Calu3 (cell line): ENCODE results near the gene MPPED2. TPM values are rescaled to one million over a fixed set of nuclear protein-coding genes. Genes with fewer than 3 reads are reported as not detected.

Source experiments
- BruUV-seq: library from RNA; stranded (reverse); fragments of 400-500 nt; replicated peaks from 2 replicates; lab custom pipeline; 2021; lab: Mats Ljungman, UMichigan
- CTCF ChIA-PET: fragments of 300-600 bp; sonication (Branson Sonifier 250); formaldehyde crosslinking; loops from one replicate; lab custom pipeline; 2022; ENCODE audit warnings: antibody characterized with exemption; lab: Charles Lee
- DNase-seq: peaks from one replicate; pipeline ENCODE4 v3.0.0; 2022
- H3K27ac Mint-ChIP-seq: one replicate; pipeline ENCODE4 v1.8.0; 2022; ENCODE audit warnings: mixed read lengths; ENCODE audit not compliant: unreplicated experiment
- H3K27me3 Mint-ChIP-seq: one replicate; pipeline ENCODE4 v1.8.0; 2022; ENCODE audit warnings: mixed read lengths; ENCODE audit not compliant: unreplicated experiment
- H3K36me3 Mint-ChIP-seq: one replicate; pipeline ENCODE4 v1.8.0; 2022; ENCODE audit warnings: mild to moderate bottlenecking, moderate library complexity, mixed read lengths; ENCODE audit not compliant: insufficient read depth, unreplicated experiment
- H3K4me1 Mint-ChIP-seq: one replicate; pipeline ENCODE4 v1.8.0; 2022; ENCODE audit warnings: mild to moderate bottlenecking, low read depth, mixed read lengths; ENCODE audit not compliant: unreplicated experiment
- H3K4me3 Mint-ChIP-seq: one replicate; pipeline ENCODE4 v1.8.0; 2022; ENCODE audit warnings: mild to moderate bottlenecking, low read depth, moderate library complexity, mixed read lengths; ENCODE audit not compliant: unreplicated experiment
- H3K9me3 Mint-ChIP-seq: one replicate; pipeline ENCODE4 v1.8.0; 2022; ENCODE audit warnings: low read depth, mixed read lengths; ENCODE audit not compliant: unreplicated experiment
- intact Hi-C: fragments of 100-400 bp; cut with micrococcal nuclease; formaldehyde crosslinking; loops from one replicate; pipeline ENCODE4 v1.10.0; 2022; ENCODE audit not compliant: unreplicated experiment
- total RNA-seq: library from RNA; stranded (reverse); gene quantifications from 2 replicates; pipeline ENCODE4 v1.2.3, GENCODE V29; 2022
- TF ChIP-seq, protein P1 (sequence below): fragments of 200-600 bp; IDR thresholded peaks from one replicate; pipeline ENCODE4 v1.8.0; 2022; ENCODE audit warnings: antibody characterized with exemption; ENCODE audit not compliant: unreplicated experiment

Gene MPPED2
- total RNA-seq, 1 experiment from 2014 or later, result not detected

DNA sequence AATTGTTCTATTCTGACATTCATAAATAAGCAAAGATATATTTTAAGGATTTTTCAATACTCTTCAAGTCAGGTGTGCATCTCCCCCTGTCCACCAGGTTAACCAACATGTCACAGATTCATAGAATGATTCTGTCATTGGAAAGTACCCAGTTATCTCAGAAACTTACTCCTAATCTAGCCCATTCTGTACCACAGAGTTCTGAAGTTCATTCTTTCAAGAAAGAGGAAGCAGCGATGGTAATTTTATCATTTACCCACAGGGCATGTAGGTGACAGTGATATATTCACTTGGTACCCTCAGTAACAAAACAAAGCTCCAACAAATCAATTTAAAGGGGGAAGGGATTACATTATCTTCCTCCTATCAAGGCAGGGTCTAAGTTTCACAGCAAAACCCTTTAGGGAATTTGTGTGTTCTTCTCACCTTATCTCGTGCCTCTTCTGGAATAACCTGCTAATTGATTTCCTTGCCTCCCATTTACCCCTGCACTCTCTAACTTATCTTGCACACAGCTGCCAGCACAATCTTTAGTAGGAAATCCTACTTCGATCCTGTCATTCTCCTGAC lies 19.0 kb upstream of the MPPED2 start:
- no peaks in the 10 kb centered on the region for H3K27me3 Mint-ChIP-seq
- no TSS peak for BruUV-seq
- no peaks in the 10 kb centered on the region for H3K4me1 Mint-ChIP-seq
- no peak overlapping the region for H3K4me3 Mint-ChIP-seq
- TF ChIP-seq, protein P1, sequence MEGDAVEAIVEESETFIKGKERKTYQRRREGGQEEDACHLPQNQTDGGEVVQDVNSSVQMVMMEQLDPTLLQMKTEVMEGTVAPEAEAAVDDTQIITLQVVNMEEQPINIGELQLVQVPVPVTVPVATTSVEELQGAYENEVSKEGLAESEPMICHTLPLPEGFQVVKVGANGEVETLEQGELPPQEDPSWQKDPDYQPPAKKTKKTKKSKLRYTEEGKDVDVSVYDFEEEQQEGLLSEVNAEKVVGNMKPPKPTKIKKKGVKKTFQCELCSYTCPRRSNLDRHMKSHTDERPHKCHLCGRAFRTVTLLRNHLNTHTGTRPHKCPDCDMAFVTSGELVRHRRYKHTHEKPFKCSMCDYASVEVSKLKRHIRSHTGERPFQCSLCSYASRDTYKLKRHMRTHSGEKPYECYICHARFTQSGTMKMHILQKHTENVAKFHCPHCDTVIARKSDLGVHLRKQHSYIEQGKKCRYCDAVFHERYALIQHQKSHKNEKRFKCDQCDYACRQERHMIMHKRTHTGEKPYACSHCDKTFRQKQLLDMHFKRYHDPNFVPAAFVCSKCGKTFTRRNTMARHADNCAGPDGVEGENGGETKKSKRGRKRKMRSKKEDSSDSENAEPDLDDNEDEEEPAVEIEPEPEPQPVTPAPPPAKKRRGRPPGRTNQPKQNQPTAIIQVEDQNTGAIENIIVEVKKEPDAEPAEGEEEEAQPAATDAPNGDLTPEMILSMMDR, result no peak
- intact Hi-C loops, result no loop called here
- CTCF ChIA-PET, result no interaction called here
- DNase-seq, result no peak
- H3K36me3 Mint-ChIP-seq, result no peaks in the 10 kb centered on the region
- peaks cover 3% of the 10 kb centered on the region for H3K9me3 Mint-ChIP-seq
- no peak overlapping the region for H3K27ac Mint-ChIP-seq

DNA sequence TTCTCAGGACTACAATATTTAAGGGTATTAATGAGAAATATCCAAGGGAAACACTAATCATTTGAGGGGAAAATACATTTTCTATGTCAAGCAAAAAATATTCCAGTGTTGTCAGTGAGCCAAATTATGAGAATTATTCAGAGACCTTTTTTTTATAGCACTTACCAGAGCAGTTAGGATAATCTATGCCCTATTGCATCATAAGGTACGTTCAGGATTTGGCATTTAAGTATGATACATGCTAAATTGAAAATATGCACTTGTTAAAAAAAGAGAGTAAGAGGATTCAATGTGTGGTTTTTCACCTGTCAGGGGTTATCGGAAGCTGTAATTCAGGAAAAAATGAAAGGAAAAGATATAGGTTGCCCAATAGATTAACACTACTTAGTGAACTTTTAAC lies 17.2 kb upstream of the MPPED2 start:
- no peaks in the 10 kb centered on the region for H3K4me1 Mint-ChIP-seq
- BruUV-seq, result no TSS peak
- DNase-seq, result no peak
- H3K27me3 Mint-ChIP-seq, result no peaks in the 10 kb centered on the region
- no peaks in the 10 kb centered on the region for H3K36me3 Mint-ChIP-seq
- H3K27ac Mint-ChIP-seq, result no peak overlapping the region
- CTCF ChIA-PET, result no interaction called here
- TF ChIP-seq, protein P1, result no peak
- H3K4me3 Mint-ChIP-seq, result no peak overlapping the region
- peaks cover 3% of the 10 kb centered on the region for H3K9me3 Mint-ChIP-seq
- intact Hi-C loops, result no loop called here

DNA sequence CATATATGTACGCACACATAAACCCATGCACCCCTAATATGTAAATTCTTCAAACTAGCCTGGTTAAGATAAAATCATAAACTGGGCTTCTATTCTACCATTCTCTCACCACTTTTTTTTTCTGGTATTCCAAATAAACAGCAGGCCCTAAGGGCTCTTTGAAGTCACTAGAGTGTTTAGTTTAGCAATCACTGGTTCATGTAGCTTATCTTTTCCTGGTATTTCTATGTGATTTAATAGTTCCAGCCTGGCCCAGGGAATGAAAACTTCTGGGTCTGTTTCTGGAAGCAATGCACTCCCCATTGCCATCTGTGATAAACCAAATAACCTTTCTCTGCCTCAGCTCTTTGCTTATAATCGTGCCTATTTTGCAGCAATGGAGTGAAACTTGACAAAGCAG lies 10.7 kb upstream of the MPPED2 start:
- CTCF ChIA-PET, result no interaction called here
- no TSS peak for BruUV-seq

DNA sequence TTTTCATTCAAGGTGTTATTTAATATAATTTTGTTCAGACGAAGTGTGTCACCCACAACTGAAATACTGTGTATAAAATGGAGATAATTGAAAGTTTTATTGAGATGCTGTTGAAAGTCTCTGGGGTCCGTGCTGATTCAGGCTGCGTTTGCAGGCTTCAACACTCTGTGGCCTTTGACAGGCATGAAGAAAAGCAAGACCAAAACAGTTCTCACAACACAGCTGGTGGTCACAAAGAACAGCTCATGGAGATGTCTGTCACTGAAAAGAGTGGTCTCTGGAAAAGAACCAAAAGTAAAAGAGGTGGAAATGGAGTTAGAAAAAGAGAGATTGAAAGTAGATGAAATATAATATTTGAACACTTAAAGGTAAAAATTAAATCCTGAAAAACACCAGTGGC lies 9.8 kb upstream of the MPPED2 start:
- Mint-ChIP-seq H3K27ac (no peak overlapping the region), H3K36me3 (no peaks in the 10 kb centered on the region), H3K9me3 (no peaks in the 10 kb centered on the region), H3K27me3 (peaks cover 13% of the 10 kb centered on the region), H3K4me3 (no peak overlapping the region), H3K4me1 (no peaks in the 10 kb centered on the region)
- intact Hi-C loops, result no loop called here
- DNase-seq, result no peak
- CTCF ChIA-PET, result no interaction called here
- no TSS peak for BruUV-seq
- TF ChIP-seq, protein P1, result no peak

More for the DNA sequence above, 10.7 kb upstream of the MPPED2 start:
- Mint-ChIP-seq H3K4me3 (no peak overlapping the region), H3K27me3 (peaks cover 4% of the 10 kb centered on the region), H3K4me1 (no peaks in the 10 kb centered on the region), H3K36me3 (no peaks in the 10 kb centered on the region), H3K27ac (no peak overlapping the region), H3K9me3 (no peaks in the 10 kb centered on the region)
- TF ChIP-seq, protein P1, result no peak
- no peak for DNase-seq
- intact Hi-C loops, result no loop called here
